ENCODE data around the gene LARP4B.

Gene LARP4B

GRCh38 chr10:924524-924859 is 7.0 kb downstream of the LARP4B start:
- no peak for DNase-seq (ENCODE audit: low read depth)

GRCh38 chr10:923844-924523 is 7.5 kb downstream of the LARP4B start:
- no peak for DNase-seq (ENCODE audit: low read depth)

- no peak for DNase-seq (ENCODE audit: low read depth)
Measured at GRCh38 chr10:921471-922414, 9.8 kb downstream of the LARP4B start.

- DNase-seq (ENCODE audit: low read depth): no peak
Measured at GRCh38 chr10:920450-920849, 11.1 kb downstream of the LARP4B start.

GRCh38 chr10:919481-919880 is 12.0 kb downstream of the LARP4B start:
- no peak for DNase-seq (ENCODE audit: low read depth)

- DNase-seq (ENCODE audit: low read depth): no peak
Measured at GRCh38 chr10:917999-918398, 13.5 kb downstream of the LARP4B start.

- DNase-seq (ENCODE audit: low read depth): no peak
Measured at GRCh38 chr10:917416-917720, 14.1 kb downstream of the LARP4B start.

GRCh38 chr10:916716-917415 is 14.6 kb downstream of the LARP4B start:
- DNase-seq (ENCODE audit: low read depth): no peak

- DNase-seq (ENCODE audit: low read depth): no peak
Measured at GRCh38 chr10:909831-910230, 21.7 kb downstream of the LARP4B start.

- no peak for DNase-seq (ENCODE audit: low read depth)
Measured at GRCh38 chr10:905972-906371, 25.5 kb downstream of the LARP4B start.

- no peak for DNase-seq (ENCODE audit: low read depth)
Measured at GRCh38 chr10:905503-905902, 26.0 kb downstream of the LARP4B start.

GRCh38 chr10:904403-904802 is 27.1 kb downstream of the LARP4B start:
- DNase-seq (ENCODE audit: low read depth): no peak

GRCh38 chr10:898141-898540 is 33.4 kb downstream of the LARP4B start:
- no peak for DNase-seq (ENCODE audit: low read depth)

GRCh38 chr10:896982-897381 is 34.5 kb downstream of the LARP4B start:
- DNase-seq (ENCODE audit: low read depth): no peak

- no peak for DNase-seq (ENCODE audit: low read depth)
Measured at GRCh38 chr10:895324-895723, 36.2 kb downstream of the LARP4B start.

GRCh38 chr10:878895-879294 is 52.6 kb downstream of the LARP4B start:
- DNase-seq (ENCODE audit: low read depth): no peak

- no peak for DNase-seq (ENCODE audit: low read depth)
Measured at GRCh38 chr10:878333-878759, 53.2 kb downstream of the LARP4B start.

- no peak for DNase-seq (ENCODE audit: low read depth)
Measured at GRCh38 chr10:876438-876837, 55.1 kb downstream of the LARP4B start.

- DNase-seq (ENCODE audit: low read depth): no peak
Measured at GRCh38 chr10:873020-873419, 58.5 kb downstream of the LARP4B start.

GRCh38 chr10:871951-872403 is 59.5 kb downstream of the LARP4B start:
- no peak for DNase-seq (ENCODE audit: low read depth)

GRCh38 chr10:870564-871166 is 60.8 kb downstream of the LARP4B start:
- no peak for DNase-seq (ENCODE audit: low read depth)

GRCh38 chr10:869171-869570 is 62.3 kb downstream of the LARP4B start:
- DNase-seq (ENCODE audit: low read depth): no peak

GRCh38 chr10:867807-868206 is 63.7 kb downstream of the LARP4B start:
- DNase-seq (ENCODE audit: low read depth): no peak
